ENCODE data around the gene ARHGAP9.

DNA sequence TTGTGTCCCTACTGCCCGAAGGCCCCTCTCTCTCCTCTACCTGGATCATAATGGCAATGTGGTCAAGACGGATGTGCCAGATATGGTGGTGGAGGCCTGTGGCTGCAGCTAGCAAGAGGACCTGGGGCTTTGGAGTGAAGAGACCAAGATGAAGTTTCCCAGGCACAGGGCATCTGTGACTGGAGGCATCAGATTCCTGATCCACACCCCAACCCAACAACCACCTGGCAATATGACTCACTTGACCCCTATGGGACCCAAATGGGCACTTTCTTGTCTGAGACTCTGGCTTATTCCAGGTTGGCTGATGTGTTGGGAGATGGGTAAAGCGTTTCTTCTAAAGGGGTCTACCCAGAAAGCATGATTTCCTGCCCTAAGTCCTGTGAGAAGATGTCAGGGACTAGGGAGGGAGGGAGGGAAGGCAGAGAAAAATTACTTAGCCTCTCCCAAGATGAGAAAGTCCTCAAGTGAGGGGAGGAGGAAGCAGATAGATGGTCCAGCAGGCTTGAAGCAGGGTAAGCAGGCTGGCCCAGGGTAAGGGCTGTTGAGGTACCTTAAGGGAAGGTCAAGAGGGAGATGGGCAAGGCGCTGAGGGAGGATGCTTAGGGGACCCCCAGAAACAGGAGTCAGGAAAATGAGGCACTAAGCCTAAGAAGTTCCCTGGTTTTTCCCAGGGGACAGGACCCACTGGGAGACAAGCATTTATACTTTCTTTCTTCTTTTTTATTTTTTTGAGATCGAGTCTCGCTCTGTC lies 22.8 kb downstream of the ARHGAP9 start:
- TF ChIP-seq, protein P1, sequence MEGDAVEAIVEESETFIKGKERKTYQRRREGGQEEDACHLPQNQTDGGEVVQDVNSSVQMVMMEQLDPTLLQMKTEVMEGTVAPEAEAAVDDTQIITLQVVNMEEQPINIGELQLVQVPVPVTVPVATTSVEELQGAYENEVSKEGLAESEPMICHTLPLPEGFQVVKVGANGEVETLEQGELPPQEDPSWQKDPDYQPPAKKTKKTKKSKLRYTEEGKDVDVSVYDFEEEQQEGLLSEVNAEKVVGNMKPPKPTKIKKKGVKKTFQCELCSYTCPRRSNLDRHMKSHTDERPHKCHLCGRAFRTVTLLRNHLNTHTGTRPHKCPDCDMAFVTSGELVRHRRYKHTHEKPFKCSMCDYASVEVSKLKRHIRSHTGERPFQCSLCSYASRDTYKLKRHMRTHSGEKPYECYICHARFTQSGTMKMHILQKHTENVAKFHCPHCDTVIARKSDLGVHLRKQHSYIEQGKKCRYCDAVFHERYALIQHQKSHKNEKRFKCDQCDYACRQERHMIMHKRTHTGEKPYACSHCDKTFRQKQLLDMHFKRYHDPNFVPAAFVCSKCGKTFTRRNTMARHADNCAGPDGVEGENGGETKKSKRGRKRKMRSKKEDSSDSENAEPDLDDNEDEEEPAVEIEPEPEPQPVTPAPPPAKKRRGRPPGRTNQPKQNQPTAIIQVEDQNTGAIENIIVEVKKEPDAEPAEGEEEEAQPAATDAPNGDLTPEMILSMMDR (IDR thresholded peaks at IDR 0.05 in 8 of 11, conservative IDR thresholded peaks at IDR 0.05 in 3 of 11) = no peak
- TF ChIP-seq POLR2AphosphoS5 (IDR thresholded peaks at IDR 0.05) = no peak
- no peak for TF ChIP-seq POLR2A (IDR thresholded peaks at IDR 0.05)
